Vagina (tissue), 2 donors: ENCODE measurements around the gene RHOT2. TPM values are rescaled to one million over a fixed set of nuclear protein-coding genes. Genes with fewer than 3 reads are reported as not detected.

Experiments used
- DNase-seq, 2 donors: peaks; one replicate each; pipeline ENCODE4 v3.0.0-alpha.2; 2017; ENCODE audit errors: extremely low spot score in 2 of 2
- H3K27ac ChIP-seq: fragments of 200-600 bp; sonication (generic); one replicate; pipeline ENCODE4 v1.5.1; 2019
- H3K27me3 ChIP-seq: fragments of 200-600 bp; sonication (generic); one replicate; pipeline ENCODE4 v1.5.1; 2019
- H3K36me3 ChIP-seq, 2 donors: fragments of 200-600 bp; sonication (generic); one replicate each; pipeline ENCODE4 v1.5.1; 2017 to 2019
- H3K4me1 ChIP-seq: fragments of 200-600 bp; sonication (generic); one replicate; pipeline ENCODE4 v1.5.1; 2019
- H3K4me3 ChIP-seq, 2 donors: fragments of 200-600 bp; sonication (generic); 1 replicate in 1 of 2; 2 replicates in 1 of 2; pipeline ENCODE4 v1.5.1; 2016 to 2019
- H3K9me3 ChIP-seq: fragments of 200-600 bp; sonication (generic); one replicate; pipeline ENCODE4 v1.5.1; 2019
- POLR2A ChIP-seq, 2 donors: fragments of 450-650 bp; IDR thresholded peaks; one replicate each; pipeline ENCODE4 v1.6.1; 2017; ENCODE audit warnings: antibody characterized with exemption in 2 of 2, mild to moderate bottlenecking in 2 of 2, moderate library complexity in 2 of 2
- POLR2AphosphoS5 ChIP-seq, 2 donors: sonication (generic); formaldehyde crosslinking; IDR thresholded peaks; one replicate each; pipeline ENCODE4 v1.9.0; 2017; ENCODE audit warnings: antibody characterized with exemption in 2 of 2, mild to moderate bottlenecking in 2 of 2, low read depth in 1 of 2; ENCODE audit not compliant: insufficient read depth in 1 of 2
- intact Hi-C: fragments of 100-400 bp; cut with DNase I; formaldehyde crosslinking; loops from one replicate; pipeline ENCODE4 v1.15.1; 2023
- total RNA-seq: library from RNA; depleted of rRNA; stranded (reverse); fragments of >200 nt; gene quantifications from one replicate; pipeline ENCODE4 v1.2.3, GENCODE V29; 2016
- TF ChIP-seq, protein P1 (sequence below), 3 experiments: fragments of 450-650 bp in 2 of 3; fragments of 200-600 bp in 1 of 3; sonication (generic) in 1 of 3; IDR thresholded peaks; one replicate each; pipeline ENCODE4 v1.5.1; 2017 to 2019; ENCODE audit warnings: antibody characterized with exemption in 3 of 3, mild to moderate bottlenecking in 2 of 3, moderate library complexity in 2 of 3

RHOT2 gene
- total RNA-seq, 1 donor from 2014 or later = 91.1 TPM

DNA sequence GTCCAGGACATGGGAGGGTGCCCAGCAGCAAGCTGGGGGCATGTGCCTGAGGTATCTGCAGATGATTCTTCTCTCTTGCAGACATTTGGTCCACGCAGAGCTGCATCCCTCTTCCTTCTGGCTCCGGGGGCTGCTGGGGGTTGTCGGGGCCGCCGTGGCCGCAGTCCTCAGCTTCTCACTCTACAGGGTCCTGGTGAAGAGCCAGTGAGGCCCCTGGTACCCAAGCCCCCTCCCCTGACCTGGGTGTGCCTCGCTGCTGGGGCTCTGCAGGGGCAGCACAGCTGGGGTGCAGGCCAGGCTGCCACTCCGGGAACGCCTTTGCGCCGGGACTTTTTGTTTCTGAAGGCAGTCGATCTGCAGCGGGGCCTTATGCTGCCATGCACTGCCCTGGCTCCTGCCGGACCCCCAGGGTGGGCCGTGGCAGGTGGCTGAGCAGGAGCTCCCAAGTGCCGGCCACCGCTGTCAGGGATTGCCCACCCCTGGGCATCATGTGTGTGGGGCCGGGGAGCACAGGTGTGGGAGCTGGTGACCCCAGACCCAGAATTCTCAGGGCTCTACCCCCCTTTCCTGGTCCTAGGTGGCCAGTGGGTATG, 5.6 kb downstream of the RHOT2 start:
- intact Hi-C loops = no loop called here
- Histone ChIP-seq H3K9me3 (no peaks in the 10 kb centered on the region), H3K27ac (no peak overlapping the region), H3K36me3 (peaks cover 0 to 42% of the 10 kb centered on the region in 2 donors), H3K4me1 (peaks cover 45% of the 10 kb centered on the region), H3K4me3 (no peak overlapping the region), H3K27me3 (no peaks in the 10 kb centered on the region)
- no peak for DNase-seq
- TF ChIP-seq, protein P1, sequence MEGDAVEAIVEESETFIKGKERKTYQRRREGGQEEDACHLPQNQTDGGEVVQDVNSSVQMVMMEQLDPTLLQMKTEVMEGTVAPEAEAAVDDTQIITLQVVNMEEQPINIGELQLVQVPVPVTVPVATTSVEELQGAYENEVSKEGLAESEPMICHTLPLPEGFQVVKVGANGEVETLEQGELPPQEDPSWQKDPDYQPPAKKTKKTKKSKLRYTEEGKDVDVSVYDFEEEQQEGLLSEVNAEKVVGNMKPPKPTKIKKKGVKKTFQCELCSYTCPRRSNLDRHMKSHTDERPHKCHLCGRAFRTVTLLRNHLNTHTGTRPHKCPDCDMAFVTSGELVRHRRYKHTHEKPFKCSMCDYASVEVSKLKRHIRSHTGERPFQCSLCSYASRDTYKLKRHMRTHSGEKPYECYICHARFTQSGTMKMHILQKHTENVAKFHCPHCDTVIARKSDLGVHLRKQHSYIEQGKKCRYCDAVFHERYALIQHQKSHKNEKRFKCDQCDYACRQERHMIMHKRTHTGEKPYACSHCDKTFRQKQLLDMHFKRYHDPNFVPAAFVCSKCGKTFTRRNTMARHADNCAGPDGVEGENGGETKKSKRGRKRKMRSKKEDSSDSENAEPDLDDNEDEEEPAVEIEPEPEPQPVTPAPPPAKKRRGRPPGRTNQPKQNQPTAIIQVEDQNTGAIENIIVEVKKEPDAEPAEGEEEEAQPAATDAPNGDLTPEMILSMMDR (IDR thresholded peaks at IDR 0.05) = no peak
- TF ChIP-seq POLR2A (IDR thresholded peaks at IDR 0.05) (no peak), POLR2AphosphoS5 (IDR thresholded peaks at IDR 0.05; ENCODE audit: insufficient read depth in 1 of 2, low read depth in 1 of 2) (no peak)

DNA sequence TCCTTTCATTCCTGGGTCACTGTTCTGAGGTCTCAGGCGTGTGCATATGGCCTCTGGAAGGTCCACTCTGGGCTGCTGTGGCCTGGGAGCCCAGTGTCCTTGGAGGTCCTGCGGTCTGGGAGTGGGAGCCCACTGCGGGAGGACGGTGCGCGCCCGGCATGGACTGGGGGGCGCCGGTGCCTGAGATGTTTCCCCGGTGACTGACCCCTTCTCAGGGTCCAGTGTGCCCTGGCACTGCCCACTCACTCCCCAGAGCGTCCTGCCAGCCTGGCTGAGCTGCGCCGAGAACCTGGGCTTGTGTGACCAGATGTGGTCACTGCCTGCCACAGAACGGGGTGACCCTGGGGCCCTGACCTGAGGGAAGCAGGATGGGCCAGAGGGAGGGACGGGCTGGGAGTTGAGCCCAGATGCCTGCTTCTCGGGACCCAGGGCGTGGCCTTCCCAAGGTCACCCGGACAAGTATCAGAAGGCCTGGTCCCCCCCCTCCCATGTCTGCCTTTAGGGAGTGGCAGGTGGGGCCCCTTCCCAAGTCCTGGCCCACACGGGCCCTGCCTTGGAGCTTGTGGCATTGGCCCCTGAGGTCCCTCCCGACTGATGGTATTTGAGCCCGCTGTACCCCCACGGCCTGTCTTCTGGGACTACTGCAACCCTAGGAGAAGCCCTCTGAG, 6.4 kb downstream of the RHOT2 start:
- TF ChIP-seq POLR2A (IDR thresholded peaks at IDR 0.05) = no peak
- TF ChIP-seq POLR2AphosphoS5 (IDR thresholded peaks at IDR 0.05; ENCODE audit: insufficient read depth in 1 of 2, low read depth in 1 of 2) = no peak
- TF ChIP-seq, protein P1 (IDR thresholded peaks at IDR 0.05) = no peak
- Histone ChIP-seq H3K4me3 (no peak overlapping the region), H3K27me3 (no peaks in the 10 kb centered on the region), H3K36me3 (peaks cover 0 to 42% of the 10 kb centered on the region in 2 donors), H3K9me3 (no peaks in the 10 kb centered on the region), H3K4me1 (peaks cover 43% of the 10 kb centered on the region), H3K27ac (no peak overlapping the region)
- intact Hi-C loops = no loop called here
- DNase-seq = no peak

DNA sequence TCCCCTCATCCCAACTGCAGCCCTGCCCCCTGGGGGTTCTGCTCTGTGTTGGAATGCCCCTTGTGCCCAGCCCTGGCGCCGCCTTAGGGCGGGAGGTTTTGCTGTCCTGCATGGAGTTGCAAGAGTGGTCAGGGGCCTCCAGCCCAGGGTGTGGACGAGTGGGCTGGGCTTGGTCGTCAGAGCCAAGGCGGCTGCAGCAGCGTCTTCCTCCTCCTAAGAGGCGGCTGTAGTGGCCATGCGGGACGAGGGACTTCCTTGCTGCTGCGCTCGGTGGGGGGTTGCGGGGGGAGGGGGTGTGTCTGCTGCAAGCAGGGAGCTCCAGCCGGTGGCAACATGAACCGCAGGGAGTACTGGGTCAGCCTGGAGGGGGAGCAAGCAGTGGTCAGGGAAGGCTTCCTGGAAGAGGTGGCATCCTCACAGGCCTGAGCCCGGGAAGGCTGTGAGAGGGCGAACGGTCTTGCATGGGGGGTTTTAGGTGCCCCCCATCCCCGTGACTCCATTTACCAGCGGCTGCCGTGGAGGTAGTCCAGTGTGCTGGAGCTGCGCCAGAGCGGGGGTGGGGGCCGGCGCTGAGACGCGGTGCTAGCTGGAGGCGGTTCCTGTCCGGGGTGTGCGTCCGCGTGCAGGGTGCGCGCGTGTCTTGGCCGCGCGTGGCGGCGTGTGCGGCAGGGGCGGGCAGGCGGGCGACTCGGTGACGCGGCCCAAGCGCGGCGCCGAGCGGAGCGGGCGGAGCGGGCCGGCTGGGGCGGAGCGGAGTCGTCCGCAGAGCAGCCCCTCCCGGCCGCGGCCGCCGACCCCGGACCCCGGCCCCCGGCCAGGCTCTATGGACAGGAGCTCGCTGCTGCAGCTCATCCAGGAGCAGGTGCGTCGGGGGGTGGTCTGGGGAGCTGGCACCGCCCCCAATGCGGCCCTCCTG, 7.3 kb downstream of the RHOT2 start, which contains the start of gene RHBDL1:
Gene RHBDL1 (plus strand): TSS at position 704 of the 916 bp plus-strand sequence. CDS start 120 bp downstream, at position 824.
- peaks cover 0 to 34% of the 10 kb centered on the region in 2 donors for H3K36me3 ChIP-seq
- TF ChIP-seq POLR2AphosphoS5 (IDR thresholded peaks at IDR 0.05; ENCODE audit: insufficient read depth in 1 of 2, low read depth in 1 of 2) (no peak), POLR2A (IDR thresholded peaks at IDR 0.05) (no peak)
- TF ChIP-seq, protein P1 (IDR thresholded peaks at IDR 0.05) = no peak
- peaks cover 43% of the 10 kb centered on the region for H3K4me1 ChIP-seq
- H3K27me3 ChIP-seq = no peaks in the 10 kb centered on the region
- H3K9me3 ChIP-seq = no peaks in the 10 kb centered on the region
- DNase-seq = no peak
- intact Hi-C loops = no loop called here
- peak within 1 kb of the TSS; percentile 27 to 51 for H3K4me3 ChIP-seq
- peak within 1 kb of the TSS; percentile 15 for H3K27ac ChIP-seq

DNA sequence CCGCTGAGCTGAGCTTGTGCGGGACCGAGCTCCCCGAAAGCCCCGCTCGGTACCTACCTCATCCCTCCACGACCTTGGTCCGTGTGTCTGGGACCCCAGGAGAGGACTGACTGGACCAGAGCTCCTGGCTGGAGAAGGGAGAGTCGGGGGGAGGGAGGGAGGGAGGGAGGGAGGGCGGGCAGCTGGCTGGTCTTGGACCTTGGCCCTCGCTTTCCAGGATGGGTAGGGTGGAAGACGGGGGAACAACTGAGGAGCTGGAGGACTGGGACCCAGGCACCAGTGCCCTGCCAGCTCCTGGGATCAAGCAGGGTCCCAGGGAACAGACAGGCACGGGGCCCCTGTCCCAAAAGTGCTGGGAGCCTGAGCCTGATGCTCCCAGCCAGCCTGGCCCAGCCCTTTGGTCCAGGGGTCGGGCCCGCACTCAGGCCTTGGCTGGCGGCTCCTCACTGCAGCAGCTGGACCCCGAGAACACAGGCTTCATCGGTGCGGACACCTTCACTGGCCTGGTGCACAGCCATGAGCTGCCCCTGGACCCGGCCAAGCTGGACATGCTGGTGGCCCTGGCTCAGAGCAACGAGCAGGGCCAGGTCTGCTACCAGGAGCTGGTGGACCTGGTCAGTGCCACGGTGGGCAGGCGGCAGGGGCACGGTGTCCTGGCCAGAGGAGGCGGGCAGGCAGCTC, 8.1 kb downstream of the RHOT2 start:
- DNase-seq = no peak
- H3K4me3 ChIP-seq = peak overlapping the region; percentile 27 to 51
- TF ChIP-seq POLR2AphosphoS5 (IDR thresholded peaks at IDR 0.05; ENCODE audit: insufficient read depth in 1 of 2, low read depth in 1 of 2) (no peak), POLR2A (IDR thresholded peaks at IDR 0.05) (no peak)
- TF ChIP-seq, protein P1 (IDR thresholded peaks at IDR 0.05) = no peak
- no peaks in the 10 kb centered on the region for H3K9me3 ChIP-seq
- peaks cover 0 to 26% of the 10 kb centered on the region in 2 donors for H3K36me3 ChIP-seq
- intact Hi-C loops = no loop called here
- no peaks in the 10 kb centered on the region for H3K27me3 ChIP-seq
- no peak overlapping the region for H3K27ac ChIP-seq
- H3K4me1 ChIP-seq = peaks cover 47% of the 10 kb centered on the region
